HG03521 (cell line): Measurements from ENCODE around the gene SFPQ.
"Not testable (repeated sequence)": the region's sequence is repeated elsewhere in the genome, so short reads cannot be mapped to it uniquely, and the experiment has no call there.

Source experiments
- ATAC-seq: cut with Tn5 transposase; IDR thresholded peaks from one replicate; pipeline ENCODE4 v1.9.1; 2021; ENCODE audit warnings: mild to moderate bottlenecking, moderate library complexity; ENCODE audit not compliant: unreplicated experiment

SFPQ gene

DNA sequence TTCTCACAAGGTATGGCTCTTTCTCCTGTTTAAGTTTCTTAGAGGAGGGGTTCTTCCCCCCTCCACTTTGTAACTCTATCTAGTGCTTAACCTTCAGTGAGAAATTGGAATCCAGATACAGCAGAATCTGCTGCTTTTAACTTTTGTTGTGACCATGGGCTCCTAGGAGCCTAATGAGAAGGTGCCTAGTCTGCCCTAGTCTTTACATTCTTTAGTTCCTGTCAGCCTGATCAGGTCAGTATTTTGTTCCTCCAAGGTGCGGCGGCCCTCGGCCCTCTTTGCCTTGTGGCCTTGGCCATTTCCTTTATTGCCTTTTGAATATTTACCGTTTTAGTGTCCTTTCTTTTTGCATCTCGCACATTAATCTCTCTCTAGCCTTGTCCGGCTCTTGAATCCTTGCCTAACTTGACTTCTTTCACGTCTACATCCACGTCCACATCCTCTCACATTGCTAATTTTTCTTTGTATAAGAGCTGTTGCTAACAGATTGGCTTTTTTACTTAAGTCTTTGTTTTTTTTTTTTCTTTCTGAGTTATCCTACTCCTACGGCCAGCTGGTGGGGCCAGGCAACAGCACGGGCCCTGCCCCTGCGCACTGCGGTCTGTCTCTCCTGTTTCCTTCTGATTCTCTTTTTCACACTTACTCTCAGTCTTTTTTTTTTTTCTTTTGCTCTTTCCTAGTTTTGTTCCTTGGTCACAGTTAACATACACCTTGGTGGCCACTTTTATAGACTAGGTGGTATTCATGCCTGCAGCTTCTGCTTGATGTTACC is 49.0 kb downstream of the SFPQ start:
- no peak for ATAC-seq

GRCh38 chr1:35142728-35143127 is 50.2 kb downstream of the SFPQ start:
- not testable (repeated sequence) for ATAC-seq

GRCh38 chr1:35142294-35142693 is 50.7 kb downstream of the SFPQ start:
- ATAC-seq: not testable (repeated sequence)

DNA sequence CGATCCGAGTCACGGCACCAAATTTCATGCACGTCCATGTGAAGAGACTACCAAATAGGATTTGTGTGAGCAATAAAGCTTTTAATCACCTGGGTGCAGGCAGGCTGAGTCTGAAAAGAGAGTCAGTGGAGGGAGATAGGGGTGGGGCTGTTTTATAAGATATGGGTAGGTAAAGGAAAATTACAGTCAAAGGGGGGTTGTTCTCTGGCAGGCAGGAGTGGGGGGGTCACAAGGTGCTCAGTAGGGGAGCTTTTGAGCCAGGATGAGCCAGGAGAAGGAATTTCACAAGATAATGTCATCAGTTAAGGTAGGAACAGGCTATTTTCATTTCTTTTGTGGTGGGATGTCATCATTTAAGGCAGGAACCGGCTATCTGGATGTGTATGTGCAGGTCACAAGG is 55.4 kb downstream of the SFPQ start:
- ATAC-seq: not testable (repeated sequence)

DNA sequence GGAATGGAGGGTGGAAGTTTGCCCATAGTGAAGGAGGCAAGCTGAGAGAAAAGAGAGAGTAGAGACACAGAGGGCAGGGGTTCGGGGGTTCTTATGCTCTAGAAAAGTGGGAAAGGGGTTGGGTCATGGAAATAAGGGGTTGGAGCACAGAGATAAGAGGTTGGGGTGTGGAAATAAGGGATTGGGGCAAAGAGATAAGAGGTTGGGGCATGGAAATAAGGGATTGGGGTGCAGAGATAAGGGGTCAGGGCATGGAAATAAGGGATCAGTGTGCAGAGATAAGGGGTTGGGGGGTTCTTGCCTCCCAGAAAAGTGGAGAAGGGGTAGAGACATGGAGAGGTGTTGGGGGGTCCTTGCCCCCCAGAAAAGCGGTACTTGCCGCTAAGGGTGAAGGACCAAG is 56.2 kb downstream of the SFPQ start:
- ATAC-seq: no peak
